Neural progenitor cell (in vitro differentiated cells): ENCODE measurements around the gene PGAP3. TPM values are rescaled to one million over a fixed set of nuclear protein-coding genes. Genes with fewer than 3 reads are reported as not detected.

Experiments used
- DNase-seq: peaks from one replicate; pipeline ENCODE4 v3.0.0-alpha.2; 2016; ENCODE audit warnings: low spot score
- H2AFZ ChIP-seq: fragments of 200-600 bp; sonication (generic); replicated peaks from 2 replicates; pipeline ENCODE4 v1.6.1; 2016; ENCODE audit warnings: antibody characterized with exemption
- H3F3A ChIP-seq: fragments of 200-600 bp; sonication (generic); 2 replicates; pipeline ENCODE4 v1.6.1; 2016; ENCODE audit warnings: antibody characterized with exemption, low read depth
- H3K27ac ChIP-seq: fragments of 200-600 bp; sonication (generic); 2 replicates; pipeline ENCODE4 v1.5.1; 2016; ENCODE audit warnings: mild to moderate bottlenecking
- H3K27me3 ChIP-seq: fragments of 200-600 bp; sonication (generic); 2 replicates; pipeline ENCODE4 v1.6.1; 2016; ENCODE audit warnings: mild to moderate bottlenecking, moderate library complexity
- H3K36me3 ChIP-seq: fragments of 200-600 bp; sonication (generic); 2 replicates; pipeline ENCODE4 v1.5.1; 2016
- H3K4me1 ChIP-seq: fragments of 200-600 bp; sonication (generic); 2 replicates; pipeline ENCODE4 v1.6.1; 2016; ENCODE audit warnings: mixed run types
- H3K4me2 ChIP-seq: fragments of 200-600 bp; sonication (generic); 2 replicates; pipeline ENCODE4 v1.6.1; 2016
- H3K4me3 ChIP-seq: fragments of 200-600 bp; sonication (generic); 2 replicates; pipeline ENCODE4 v1.5.1; 2016
- H3K79me2 ChIP-seq: fragments of 200-600 bp; sonication (generic); 2 replicates; pipeline ENCODE4 v1.6.1; 2016; ENCODE audit warnings: low read depth
- H3K9ac ChIP-seq: fragments of 200-600 bp; sonication (generic); 2 replicates; pipeline ENCODE4 v1.6.1; 2016
- H3K9me3 ChIP-seq: fragments of 200-600 bp; sonication (generic); 2 replicates; pipeline ENCODE4 v1.5.1; 2016; ENCODE audit warnings: low read depth
- H4K20me1 ChIP-seq: fragments of 200-600 bp; sonication (generic); 2 replicates; pipeline ENCODE4 v1.6.1; 2016; ENCODE audit warnings: low read depth
- H3K27ac Mint-ChIP-seq: 3 replicates; pipeline ENCODE4 v1.8.0; 2021; ENCODE audit warnings: mixed read lengths
- H3K27me3 Mint-ChIP-seq: 2 replicates; pipeline ENCODE4 v1.8.0; 2022; ENCODE audit warnings: low read depth, mild to moderate bottlenecking, inconsistent platforms, moderate library complexity, mixed read lengths; ENCODE audit not compliant: insufficient read depth
- H3K36me3 Mint-ChIP-seq: 3 replicates; pipeline ENCODE4 v1.8.0; 2021; ENCODE audit warnings: mixed read lengths
- H3K4me1 Mint-ChIP-seq: 3 replicates; pipeline ENCODE4 v1.8.0; 2021; ENCODE audit warnings: mixed read lengths
- H3K4me3 Mint-ChIP-seq: 3 replicates; pipeline ENCODE4 v1.8.0; 2021; ENCODE audit warnings: mild to moderate bottlenecking, moderate library complexity, mixed read lengths
- H3K9me3 Mint-ChIP-seq: 3 replicates; pipeline ENCODE4 v1.8.0; 2020; ENCODE audit warnings: mixed read lengths
- CTCF ChIP-seq: fragments of 200-600 bp; sonication (generic); IDR thresholded peaks from 2 replicates; pipeline ENCODE4 v1.5.1; 2017; ENCODE audit warnings: antibody characterized with exemption, mild to moderate bottlenecking
- EZH2 ChIP-seq: fragments of 200-600 bp; sonication (generic); IDR thresholded peaks from 2 replicates; pipeline ENCODE4 v1.6.1; 2017; ENCODE audit warnings: antibody characterized with exemption, mild to moderate bottlenecking, moderate library complexity
- EZH2phosphoT487 ChIP-seq: fragments of 200-600 bp; sonication (generic); IDR thresholded peaks from 2 replicates; pipeline ENCODE4 v1.6.1; 2017; ENCODE audit warnings: antibody characterized with exemption
- total RNA-seq: library from RNA; depleted of rRNA; stranded (reverse); fragments of >200 nt; gene quantifications from 2 replicates; pipeline ENCODE4 v1.2.3, GENCODE V29; 2015; ENCODE audit warnings: low replicate concordance

The PGAP3 gene
- total RNA-seq, 1 donor from 2014 or later: 6.6 TPM

- Histone ChIP-seq H3K36me3 (no peaks in the 10 kb centered on the region), H3K9me3 (no peaks in the 10 kb centered on the region), H3K9ac (no peak overlapping the region), H3K27ac (no peak overlapping the region), H3K79me2 (peaks cover 47% of the 10 kb centered on the region), H3K4me3 (no peak overlapping the region), H3K27me3 (no peaks in the 10 kb centered on the region), H3F3A (peaks cover 21% of the 10 kb centered on the region), H4K20me1 (peaks cover 55% of the 10 kb centered on the region), H2AFZ (no peak overlapping the region), H3K4me1 (peaks cover 34% of the 10 kb centered on the region), H3K4me2 (no peak overlapping the region)
- Mint-ChIP-seq H3K9me3 (no peaks in the 10 kb centered on the region), H3K27ac (no peak overlapping the region), H3K27me3 (peaks cover 4% of the 10 kb centered on the region), H3K4me1 (peaks cover 11% of the 10 kb centered on the region), H3K4me3 (no peak overlapping the region), H3K36me3 (peaks cover 5% of the 10 kb centered on the region)
- no peak for DNase-seq
- no peak for TF ChIP-seq EZH2phosphoT487
- TF ChIP-seq EZH2: no peak
- no peak for TF ChIP-seq CTCF
These were observed 19.1 kb upstream of the PGAP3 start for GRCh38 chr17:39706921-39707337.

DNA sequence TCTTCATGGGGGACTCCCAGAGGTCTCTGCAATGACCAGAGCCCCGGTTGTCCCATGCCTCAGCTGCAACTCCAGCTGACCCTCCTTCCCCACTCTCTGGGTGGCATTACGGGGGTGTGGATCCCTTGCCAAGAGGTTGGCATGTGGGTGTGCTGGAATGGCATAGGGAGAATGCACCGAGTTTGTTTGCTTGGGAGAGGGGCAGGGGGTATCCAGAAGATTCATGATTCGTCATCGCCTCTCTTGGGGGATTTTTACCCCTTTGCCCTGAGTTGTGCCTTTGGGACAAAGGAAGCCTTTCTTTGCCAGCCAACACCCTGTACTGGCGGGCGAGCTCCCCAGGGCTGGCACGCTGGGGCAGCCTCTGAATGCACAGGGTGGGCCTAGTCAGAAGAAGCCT is 18.5 kb upstream of the PGAP3 start:
- Mint-ChIP-seq H3K4me3 (no peak overlapping the region), H3K9me3 (no peaks in the 10 kb centered on the region), H3K27ac (no peak overlapping the region), H3K36me3 (peaks cover 3% of the 10 kb centered on the region), H3K4me1 (peaks cover 15% of the 10 kb centered on the region), H3K27me3 (peaks cover 5% of the 10 kb centered on the region)
- DNase-seq: no peak
- no peaks in the 10 kb centered on the region for H3K27me3 ChIP-seq
- no peak for TF ChIP-seq EZH2phosphoT487
- no peak for TF ChIP-seq EZH2
- no peak for TF ChIP-seq CTCF
- H3K36me3 ChIP-seq: no peaks in the 10 kb centered on the region
- no peak overlapping the region for H3K9ac ChIP-seq
- H3F3A ChIP-seq: peaks cover 24% of the 10 kb centered on the region
- H3K79me2 ChIP-seq: peaks cover 52% of the 10 kb centered on the region
- no peak overlapping the region for H3K4me2 ChIP-seq
- H4K20me1 ChIP-seq: peaks cover 60% of the 10 kb centered on the region
- no peak overlapping the region for H3K4me3 ChIP-seq
- no peak overlapping the region for H2AFZ ChIP-seq
- H3K27ac ChIP-seq: no peak overlapping the region
- H3K4me1 ChIP-seq: peaks cover 40% of the 10 kb centered on the region
- H3K9me3 ChIP-seq: no peaks in the 10 kb centered on the region

DNA sequence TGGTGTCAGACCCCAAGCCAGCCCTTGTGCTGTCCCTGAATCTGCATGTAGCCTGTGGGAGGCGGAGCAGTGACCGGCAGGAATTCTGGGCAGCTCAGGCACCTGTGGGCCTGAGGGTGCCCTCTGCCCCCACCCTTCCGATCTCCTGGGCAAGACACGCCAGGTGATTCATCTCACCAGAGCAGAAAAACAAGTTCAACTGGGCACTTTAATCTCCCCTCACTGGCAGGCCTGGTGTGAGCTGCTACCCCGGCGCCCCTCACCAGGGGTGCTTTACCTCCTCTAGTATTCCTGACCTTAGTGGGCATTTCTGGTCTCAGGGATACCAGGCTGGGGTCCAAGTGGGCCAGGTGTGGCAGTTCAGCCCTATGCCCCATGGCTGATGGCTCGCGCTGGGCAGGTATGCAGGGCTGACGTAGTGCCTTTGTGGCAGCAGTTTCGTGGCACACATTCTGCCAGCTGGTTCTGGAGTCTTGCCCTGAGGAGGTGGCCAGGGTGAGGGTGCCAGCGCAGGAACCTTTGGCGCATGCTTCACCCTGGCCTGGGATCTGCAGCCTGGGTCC is 18.0 kb upstream of the PGAP3 start:
- no peak for TF ChIP-seq CTCF
- no peak for TF ChIP-seq EZH2
- TF ChIP-seq EZH2phosphoT487: no peak
- no peak overlapping the region for H2AFZ ChIP-seq
- no peaks in the 10 kb centered on the region for H3K9me3 ChIP-seq
- Mint-ChIP-seq H3K36me3 (peaks cover 3% of the 10 kb centered on the region), H3K4me3 (no peak overlapping the region), H3K4me1 (peaks cover 20% of the 10 kb centered on the region), H3K27ac (no peak overlapping the region), H3K9me3 (no peaks in the 10 kb centered on the region), H3K27me3 (peaks cover 5% of the 10 kb centered on the region)
- peaks cover 24% of the 10 kb centered on the region for H3F3A ChIP-seq
- peak overlapping the region; percentile 18 for H3K4me2 ChIP-seq
- no peaks in the 10 kb centered on the region for H3K36me3 ChIP-seq
- DNase-seq: no peak
- H3K4me3 ChIP-seq: no peak overlapping the region
- H3K9ac ChIP-seq: no peak overlapping the region
- peaks cover 43% of the 10 kb centered on the region for H3K4me1 ChIP-seq
- H3K79me2 ChIP-seq: peaks cover 57% of the 10 kb centered on the region
- H3K27me3 ChIP-seq: no peaks in the 10 kb centered on the region
- no peak overlapping the region for H3K27ac ChIP-seq
- H4K20me1 ChIP-seq: peaks cover 65% of the 10 kb centered on the region
